MM.1S (cell line): Measurements from ENCODE around the gene PARD3.

Experiments used
- CTCF ChIP-seq: fragments of 300-600 bp; sonication (generic); IDR thresholded peaks from 2 replicates; pipeline ENCODE4 v1.5.1; 2016; ENCODE audit warnings: antibody characterized with exemption, low read length, mixed read lengths
- EZH2 ChIP-seq: fragments of 300-600 bp; sonication (generic); optimal IDR thresholded peaks from 2 replicates; pipeline ENCODE3; 2017; ENCODE audit warnings: low read depth, mild to moderate bottlenecking, antibody characterized with exemption, low read length, mixed read lengths
- EZH2phosphoT487 ChIP-seq: fragments of 300-600 bp; sonication (generic); IDR thresholded peaks from 2 replicates; pipeline ENCODE4 v1.6.1; 2018; ENCODE audit warnings: antibody characterized with exemption, low read length

- no peak for TF ChIP-seq EZH2
- no peak for TF ChIP-seq CTCF
- TF ChIP-seq EZH2phosphoT487 = no peak
Measured at GRCh38 chr10:34503704-34504103, 311.4 kb downstream of the PARD3 start.
